Testis (tissue), 2 donors: ENCODE results near the gene SET.

Experiments
- CTCF ChIP-seq, 3 experiments: fragments of 450-650 bp in 2 of 3; fragments of 200-600 bp in 1 of 3; sonication (generic) in 1 of 3; IDR thresholded peaks; one replicate each; pipeline ENCODE4 v1.5.1; 2016 to 2019; ENCODE audit warnings: antibody characterized with exemption in 3 of 3, mild to moderate bottlenecking in 2 of 3, moderate library complexity in 1 of 3
- POLR2A ChIP-seq: fragments of 450-650 bp; IDR thresholded peaks from one replicate; pipeline ENCODE4 v1.6.1; 2017; ENCODE audit warnings: antibody characterized with exemption, mild to moderate bottlenecking, moderate library complexity

GRCh38 chr9:128723352-128723865 is 34.4 kb downstream of the SET start:
- no peak for TF ChIP-seq POLR2A
- no peak for TF ChIP-seq CTCF (IDR thresholded peaks at IDR 0.05)
